AG10803 (cell line): ENCODE results near the gene TBC1D9B.

Experiments
- DNase-seq: peaks from one replicate; pipeline ENCODE4 v3.0.0; 2010; ENCODE audit warnings: low read depth
- H3K4me3 ChIP-seq: 2 replicates; pipeline ENCODE4 v1.5.1; 2011; ENCODE audit warnings: mild to moderate bottlenecking, low read length, control low read depth
- CTCF ChIP-seq: conservative IDR thresholded peaks from 2 replicates; pipeline ENCODE4 v1.5.1; 2011; ENCODE audit warnings: mild to moderate bottlenecking, low read length, control low read depth, inconsistent platforms

Gene TBC1D9B

GRCh38 chr5:179886190-179886911 lies 21.3 kb downstream of the TBC1D9B start:
- no peak overlapping the region for H3K4me3 ChIP-seq
- no peak for TF ChIP-seq CTCF
- no peak for DNase-seq

GRCh38 chr5:179885491-179886090 lies 22.1 kb downstream of the TBC1D9B start:
- TF ChIP-seq CTCF = no peak
- no peak overlapping the region for H3K4me3 ChIP-seq
- DNase-seq = no peak

GRCh38 chr5:179883163-179883562 lies 24.5 kb downstream of the TBC1D9B start:
- DNase-seq = no peak
- no peak overlapping the region for H3K4me3 ChIP-seq
- no peak for TF ChIP-seq CTCF

GRCh38 chr5:179882338-179882737 lies 25.4 kb downstream of the TBC1D9B start:
- DNase-seq = no peak
- H3K4me3 ChIP-seq = no peak overlapping the region
- no peak for TF ChIP-seq CTCF

GRCh38 chr5:179880848-179881590 lies 26.7 kb downstream of the TBC1D9B start:
- TF ChIP-seq CTCF = no peak
- no peak overlapping the region for H3K4me3 ChIP-seq
- DNase-seq = no peak

- H3K4me3 ChIP-seq = no peak overlapping the region
- no peak for DNase-seq
- no peak for TF ChIP-seq CTCF
Observed at GRCh38 chr5:179880066-179880650, 27.5 kb downstream of the TBC1D9B start.

GRCh38 chr5:179879690-179880010 lies 28.0 kb downstream of the TBC1D9B start:
- no peak for TF ChIP-seq CTCF
- H3K4me3 ChIP-seq = no peak overlapping the region
- DNase-seq = no peak
